ENCODE data around the gene ATPAF1. TPM values are rescaled to one million over a fixed set of nuclear protein-coding genes. Genes with fewer than 3 reads are reported as not detected.

ATPAF1 gene
- total RNA-seq, 3 donors from 2014 or later = 35.7 to 42.5 (median 39.3) TPM

DNA sequence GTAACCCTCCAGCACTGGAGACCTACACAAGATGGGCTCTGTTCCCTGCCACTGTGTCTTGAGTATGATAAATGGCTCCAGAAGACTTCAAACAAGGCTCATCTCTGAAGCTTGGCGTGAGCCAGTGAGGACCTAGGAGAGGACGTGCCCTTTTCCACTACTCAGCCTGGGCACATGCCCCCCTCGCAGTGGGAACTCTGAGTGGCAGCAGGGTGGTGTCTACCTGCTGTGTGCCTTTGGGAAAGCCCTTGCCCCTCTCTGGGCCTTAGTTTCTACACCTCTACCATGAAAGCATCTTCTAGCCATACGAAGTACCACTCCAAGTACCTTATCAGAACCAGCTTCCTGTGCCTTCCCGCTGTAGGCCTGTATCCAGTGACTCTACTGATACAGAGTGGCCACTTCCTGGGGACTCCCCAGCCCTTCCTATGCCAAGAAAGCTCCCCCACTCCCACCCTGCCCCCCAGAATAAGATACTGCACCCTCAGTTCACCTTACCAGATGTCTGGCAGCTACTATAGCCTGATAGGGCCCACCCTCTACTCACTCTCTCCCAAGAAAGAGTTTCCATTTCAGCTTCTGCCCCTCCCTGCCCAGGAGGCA is 48.4 kb downstream of the ATPAF1 start:
- Mint-ChIP-seq H3K9me3 (no peaks in the 10 kb centered on the region), H3K4me3 (no peak overlapping the region), H3K36me3 (ENCODE audit: insufficient read depth) (no peaks in the 10 kb centered on the region), H3K4me1 (ENCODE audit: low read depth) (peaks cover 27% of the 10 kb centered on the region), H3K27me3 (ENCODE audit: low read depth) (no peaks in the 10 kb centered on the region)
- no peak for ATAC-seq
- no peak for DNase-seq

DNA sequence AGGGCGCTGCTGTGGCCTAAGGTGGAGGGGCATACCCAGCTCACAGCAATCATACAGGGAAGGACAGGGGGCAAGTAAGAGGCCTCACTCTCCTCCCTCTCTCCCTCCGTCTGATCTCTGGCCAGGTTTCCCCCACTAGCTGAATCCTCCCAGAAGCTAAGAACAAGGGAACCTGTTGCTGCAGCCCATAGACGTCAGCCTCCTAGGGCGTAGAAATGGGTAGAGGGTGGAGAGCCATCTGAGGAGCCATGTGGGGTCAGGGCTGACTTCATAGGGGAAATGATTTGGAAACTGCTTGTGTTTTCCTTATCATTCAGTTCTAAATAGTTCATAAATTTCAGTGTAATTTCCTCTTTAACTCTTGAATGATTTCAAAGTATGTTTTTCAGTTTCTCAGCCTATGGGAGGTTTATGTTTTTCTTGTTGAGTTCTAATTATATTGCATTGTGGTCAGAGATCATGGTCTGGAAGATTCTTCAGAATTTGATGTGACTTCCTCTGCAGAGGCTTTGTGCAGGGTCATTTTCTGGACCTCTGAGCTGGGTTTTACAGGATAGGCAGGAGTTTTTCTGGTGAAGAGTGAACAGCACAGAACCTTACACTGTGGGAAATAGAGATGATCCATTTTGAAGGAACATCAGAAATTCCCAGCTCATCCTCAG is 49.3 kb downstream of the ATPAF1 start:
- no peak for DNase-seq
- H3K4me3 Mint-ChIP-seq = no peak overlapping the region
- peaks cover 36% of the 10 kb centered on the region for H3K4me1 Mint-ChIP-seq (ENCODE audit: low read depth)
- no peaks in the 10 kb centered on the region for H3K36me3 Mint-ChIP-seq (ENCODE audit: insufficient read depth)
- no peaks in the 10 kb centered on the region for H3K27me3 Mint-ChIP-seq (ENCODE audit: low read depth)
- ATAC-seq = no peak
- H3K9me3 Mint-ChIP-seq = no peaks in the 10 kb centered on the region

DNA sequence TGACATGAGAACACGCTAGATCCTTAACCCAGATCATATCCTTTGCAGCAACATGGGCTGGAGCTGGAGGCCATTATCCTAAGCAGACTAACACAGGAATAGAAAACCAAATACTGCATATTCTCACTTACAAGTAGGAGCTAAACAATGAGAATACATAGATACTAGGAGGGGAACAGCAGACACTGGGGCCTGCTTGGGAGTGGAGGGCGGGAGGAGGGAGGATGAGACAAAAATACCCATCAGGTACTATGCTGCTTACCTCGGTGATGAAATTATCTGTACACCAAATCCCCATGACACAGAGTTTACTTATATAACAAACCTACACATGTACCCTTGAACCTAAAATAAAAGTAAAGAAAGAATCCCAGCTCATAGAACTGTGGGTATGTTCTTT is 50.3 kb downstream of the ATPAF1 start:
- ATAC-seq (no peak), DNase-seq (no peak)
- H3K27me3 Mint-ChIP-seq (ENCODE audit: low read depth) = no peaks in the 10 kb centered on the region
- H3K36me3 Mint-ChIP-seq (ENCODE audit: insufficient read depth) = no peaks in the 10 kb centered on the region
- H3K4me1 Mint-ChIP-seq (ENCODE audit: low read depth) = peaks cover 44% of the 10 kb centered on the region
- no peaks in the 10 kb centered on the region for H3K9me3 Mint-ChIP-seq
- peak overlapping the region; percentile 90 for H3K4me3 Mint-ChIP-seq

DNA sequence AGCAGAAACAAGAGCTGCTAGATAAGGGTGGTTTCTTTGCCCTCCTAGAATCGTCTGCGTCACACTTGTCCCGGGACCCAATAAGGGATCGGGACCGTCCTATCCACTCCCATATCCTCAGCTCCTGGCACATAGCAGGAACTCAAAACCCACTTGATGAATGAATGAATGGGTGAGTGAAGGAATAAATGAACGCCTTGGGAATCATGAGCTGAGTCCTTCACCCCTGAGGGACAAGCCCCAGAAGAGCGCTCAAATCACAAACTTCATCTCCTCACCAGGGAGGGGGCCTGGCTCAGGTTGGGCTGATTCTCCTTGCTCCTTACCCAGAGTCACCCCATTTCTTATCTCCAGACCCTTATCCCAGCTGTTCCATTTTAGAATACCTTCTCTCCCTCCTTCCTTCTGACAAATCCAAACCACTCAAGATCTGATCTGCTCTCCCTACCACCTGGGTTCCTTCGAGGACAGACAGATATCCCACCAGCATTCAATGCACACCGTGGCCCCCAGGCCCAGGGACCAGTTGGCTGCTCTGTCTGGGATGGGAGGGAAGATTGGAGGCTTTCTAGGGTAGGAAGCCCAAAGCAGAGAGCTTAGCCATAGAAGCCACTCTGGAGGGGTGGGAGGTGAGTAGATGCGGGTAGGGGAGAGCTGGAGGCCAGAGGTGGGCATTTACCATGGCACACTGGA is 50.9 kb downstream of the ATPAF1 start:
- Mint-ChIP-seq H3K4me1 (ENCODE audit: low read depth) (peaks cover 48% of the 10 kb centered on the region), H3K27me3 (ENCODE audit: low read depth) (no peaks in the 10 kb centered on the region), H3K4me3 (peak overlapping the region; percentile 90), H3K36me3 (ENCODE audit: insufficient read depth) (no peaks in the 10 kb centered on the region), H3K9me3 (no peaks in the 10 kb centered on the region)
- no peak for DNase-seq
- no peak for ATAC-seq

DNA sequence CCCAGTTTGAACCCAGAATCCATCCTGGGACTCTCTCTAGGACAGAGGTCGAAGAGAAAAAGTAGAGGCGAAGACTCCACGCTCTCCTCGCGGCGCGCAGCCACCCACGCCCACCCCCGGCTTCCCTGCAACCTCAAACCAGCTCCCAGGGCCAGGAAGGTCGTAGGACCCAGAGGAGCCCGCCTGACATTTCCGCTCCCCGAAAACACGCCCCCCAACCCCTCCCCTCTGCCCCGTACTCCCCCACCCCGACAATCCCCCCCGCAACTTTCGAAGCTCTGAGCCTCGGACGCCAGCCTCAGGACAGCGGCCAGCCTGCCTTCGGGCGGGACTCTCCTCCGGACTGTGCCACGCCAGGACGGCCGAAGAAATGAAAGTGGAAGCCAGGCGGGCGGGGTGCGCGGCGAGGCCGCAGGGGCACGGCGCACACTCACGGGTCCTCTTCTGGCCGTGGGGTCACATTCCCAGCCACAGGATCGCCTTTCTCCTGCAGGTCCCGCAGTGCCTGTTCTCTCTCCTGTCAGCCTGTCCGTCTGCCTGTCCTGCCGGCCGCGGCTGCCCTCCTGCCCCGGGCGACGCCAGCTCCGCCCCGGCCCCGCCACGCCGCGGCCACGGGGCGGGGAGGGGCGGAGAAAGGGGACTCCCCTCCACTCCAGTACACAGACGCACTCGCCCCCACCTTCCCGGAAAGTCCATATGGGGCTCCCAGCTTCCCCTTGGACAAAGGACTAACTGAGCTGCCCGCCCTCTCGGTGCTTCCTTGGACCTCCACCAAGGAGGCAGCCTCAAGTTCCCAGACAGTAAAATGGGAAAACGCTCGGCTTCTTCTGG is 51.7 kb downstream of the ATPAF1 start, which contains the start of gene MOB3C:
Gene MOB3C (minus strand): TSS at position 535 of the 831 bp plus-strand sequence. CDS start 3,490 bp downstream, outside the sequence.
- Mint-ChIP-seq H3K4me1 (ENCODE audit: low read depth) (peaks cover 53% of the 10 kb centered on the region), H3K4me3 (peak within 1 kb of the TSS; percentile 90), H3K9me3 (no peaks in the 10 kb centered on the region), H3K36me3 (ENCODE audit: insufficient read depth) (no peaks in the 10 kb centered on the region), H3K27me3 (ENCODE audit: low read depth) (no peaks in the 10 kb centered on the region)
- DNase-seq (peak; percentile 77), ATAC-seq (peak; percentile 77 to 78)

DNA sequence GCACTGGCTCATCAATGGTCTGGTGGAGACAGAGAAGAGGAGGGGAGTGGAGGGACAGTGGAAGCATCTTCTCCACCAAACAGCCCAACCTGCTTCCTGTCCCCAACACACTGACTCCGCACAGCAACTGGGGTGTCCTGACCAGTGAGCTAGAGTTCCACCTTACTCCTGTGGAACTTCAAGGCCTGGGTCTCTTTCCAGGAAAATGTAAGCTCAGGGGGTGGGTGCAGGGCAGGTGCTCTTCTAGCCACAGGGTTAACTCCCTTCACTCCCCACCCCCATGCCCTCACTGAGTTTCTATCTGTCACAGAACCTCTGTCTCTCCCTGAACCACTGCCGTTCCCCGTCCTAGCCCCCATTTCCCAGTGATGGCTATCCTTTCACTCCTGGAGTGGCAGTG is 52.4 kb downstream of the ATPAF1 start:
- peak overlapping the region; percentile 90 for H3K4me3 Mint-ChIP-seq
- no peaks in the 10 kb centered on the region for H3K36me3 Mint-ChIP-seq (ENCODE audit: insufficient read depth)
- H3K27me3 Mint-ChIP-seq (ENCODE audit: low read depth) = no peaks in the 10 kb centered on the region
- peak; percentile 11 to 26 for ATAC-seq
- no peaks in the 10 kb centered on the region for H3K9me3 Mint-ChIP-seq
- H3K4me1 Mint-ChIP-seq (ENCODE audit: low read depth) = peaks cover 61% of the 10 kb centered on the region
- no peak for DNase-seq

DNA sequence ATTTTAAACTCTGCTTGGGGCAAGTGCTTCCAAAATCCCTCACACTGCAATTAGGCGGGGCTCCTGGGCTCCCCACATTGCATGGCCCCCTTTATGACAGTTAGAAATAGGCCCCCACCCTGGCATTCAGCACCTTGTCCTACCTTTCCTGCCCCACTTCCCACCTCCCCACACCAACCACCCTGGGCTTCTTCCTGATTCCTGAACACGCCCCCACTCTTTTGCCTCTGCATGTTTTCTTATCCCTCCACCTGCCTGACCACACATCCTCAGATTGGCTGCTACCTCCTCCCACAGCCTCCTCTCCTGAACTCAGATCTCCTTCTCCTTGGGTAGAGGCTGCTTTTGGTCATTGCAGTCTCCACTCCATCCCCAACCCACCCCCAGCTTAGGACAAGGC is 53.1 kb downstream of the ATPAF1 start:
- no peaks in the 10 kb centered on the region for H3K9me3 Mint-ChIP-seq
- DNase-seq = no peak
- ATAC-seq = no peak

DNA sequence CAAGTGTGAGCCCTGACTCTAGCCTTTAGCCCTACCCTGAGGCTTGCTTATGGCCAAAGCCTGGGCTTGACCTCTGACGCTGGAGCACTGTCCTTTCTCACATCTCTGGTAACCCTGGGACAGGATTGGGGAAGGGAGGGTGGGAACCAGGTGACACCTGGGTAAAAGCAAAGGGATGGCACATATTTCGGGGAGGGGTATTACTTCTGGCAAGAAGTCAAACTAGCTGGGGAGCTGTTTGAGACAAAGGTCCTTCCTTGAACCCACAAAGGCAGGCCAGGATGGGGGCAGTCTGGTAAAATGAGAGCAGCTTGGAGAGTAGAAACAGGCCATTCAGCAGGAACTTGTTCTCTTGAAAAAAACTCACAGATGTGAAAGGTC is 53.6 kb downstream of the ATPAF1 start:
- Mint-ChIP-seq H3K4me1 (ENCODE audit: low read depth) (peaks cover 64% of the 10 kb centered on the region), H3K4me3 (peak overlapping the region; percentile 49), H3K27me3 (ENCODE audit: low read depth) (no peaks in the 10 kb centered on the region), H3K9me3 (no peaks in the 10 kb centered on the region), H3K36me3 (ENCODE audit: insufficient read depth) (peaks cover 4% of the 10 kb centered on the region)
- no peak for ATAC-seq
- no peak for DNase-seq

More for the DNA sequence above, 53.1 kb downstream of the ATPAF1 start:
- Mint-ChIP-seq H3K4me3 (peak overlapping the region; percentile 90), H3K36me3 (ENCODE audit: insufficient read depth) (no peaks in the 10 kb centered on the region), H3K27me3 (ENCODE audit: low read depth) (no peaks in the 10 kb centered on the region), H3K4me1 (ENCODE audit: low read depth) (peaks cover 61% of the 10 kb centered on the region)

DNA sequence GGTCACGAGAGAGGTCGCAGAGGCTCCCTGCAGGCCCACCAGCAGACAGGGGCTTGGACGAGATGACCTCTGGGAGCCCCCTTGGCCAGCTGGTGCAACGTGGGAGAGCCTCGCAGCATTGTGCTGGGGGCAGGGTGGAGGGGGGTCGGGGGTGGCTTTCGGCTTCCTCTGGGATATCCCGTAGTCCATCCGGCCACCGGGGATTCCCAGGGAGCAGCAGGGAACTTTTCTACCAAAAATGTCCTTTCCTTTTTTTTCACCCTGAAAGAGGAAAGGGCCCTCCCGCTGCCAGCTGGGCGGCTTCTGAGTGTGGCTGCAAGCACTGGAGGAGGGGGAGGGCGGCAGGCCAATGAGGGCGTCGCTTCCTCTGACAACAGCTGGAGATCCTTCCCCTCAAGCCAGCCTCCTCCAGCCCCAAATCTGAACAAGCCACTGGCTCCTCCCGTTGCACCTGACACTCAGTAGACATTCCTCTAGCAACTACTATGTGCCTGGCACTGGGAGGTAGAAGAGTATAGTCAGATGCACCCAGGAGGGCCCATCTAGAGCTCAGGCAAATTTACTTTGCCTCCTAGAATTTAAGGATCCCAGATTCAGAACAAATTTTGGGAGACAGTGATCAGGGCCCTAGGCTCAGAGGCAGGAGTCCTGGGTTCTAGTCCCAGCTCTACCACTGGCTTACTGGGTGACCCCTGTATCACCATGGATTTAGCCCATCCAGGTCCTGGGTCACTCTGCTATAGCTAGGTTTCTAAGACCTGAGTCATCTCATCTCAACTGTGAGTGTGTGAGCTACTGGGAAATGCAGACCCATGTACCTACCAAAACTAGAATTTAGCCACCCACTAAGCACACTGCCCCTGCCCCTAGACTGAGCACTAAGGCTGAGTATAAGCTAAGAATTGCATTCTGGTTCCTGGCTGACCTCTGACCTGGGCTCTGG is 54.2 kb downstream of the ATPAF1 start:
- Mint-ChIP-seq H3K9me3 (no peaks in the 10 kb centered on the region), H3K36me3 (ENCODE audit: insufficient read depth) (peaks cover 10% of the 10 kb centered on the region), H3K4me1 (ENCODE audit: low read depth) (peaks cover 62% of the 10 kb centered on the region), H3K27me3 (ENCODE audit: low read depth) (no peaks in the 10 kb centered on the region), H3K4me3 (peak overlapping the region; percentile 49)
- ATAC-seq (peak; percentile 11 to 23), DNase-seq (no peak)

DNA sequence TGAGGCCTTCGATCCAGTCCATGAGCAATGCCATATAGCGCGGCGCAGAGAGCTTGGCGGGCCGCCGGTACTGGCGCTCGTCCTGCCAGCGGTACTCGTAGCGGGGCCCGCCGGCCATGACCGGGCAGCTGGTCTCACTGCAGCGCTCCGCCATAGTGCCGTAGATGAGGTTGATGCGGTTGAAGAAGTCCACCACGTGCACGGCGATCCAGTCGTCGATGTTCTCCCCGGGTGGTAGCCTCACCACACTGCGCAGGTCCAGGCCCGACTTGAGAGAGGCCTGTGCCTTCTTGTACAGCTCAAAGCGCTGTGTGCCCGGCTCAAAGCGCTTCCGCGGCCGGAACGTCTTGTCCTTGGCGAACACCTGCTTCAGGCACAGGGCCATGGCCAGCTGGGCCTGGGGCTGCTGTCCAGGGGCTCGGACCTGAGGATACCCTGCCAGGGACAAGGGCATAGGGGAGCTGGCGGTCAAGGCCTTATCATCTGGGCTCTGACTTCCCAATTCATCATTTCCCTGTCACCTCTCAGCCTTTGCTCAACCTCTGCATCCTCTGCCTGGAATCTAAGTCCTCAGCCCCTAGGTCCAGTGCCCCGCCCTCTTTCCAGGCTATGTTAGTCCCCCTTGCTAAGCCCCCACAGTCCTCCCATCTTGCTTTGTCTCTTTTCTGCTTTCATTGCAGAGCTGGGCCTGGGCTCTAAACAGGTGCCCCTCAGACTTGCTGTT is 55.1 kb downstream of the ATPAF1 start:
- DNase-seq = no peak
- Mint-ChIP-seq H3K27me3 (ENCODE audit: low read depth) (no peaks in the 10 kb centered on the region), H3K9me3 (no peaks in the 10 kb centered on the region), H3K4me3 (no peak overlapping the region), H3K4me1 (ENCODE audit: low read depth) (peaks cover 62% of the 10 kb centered on the region), H3K36me3 (ENCODE audit: insufficient read depth) (peaks cover 17% of the 10 kb centered on the region)
- ATAC-seq = no peak

DNA sequence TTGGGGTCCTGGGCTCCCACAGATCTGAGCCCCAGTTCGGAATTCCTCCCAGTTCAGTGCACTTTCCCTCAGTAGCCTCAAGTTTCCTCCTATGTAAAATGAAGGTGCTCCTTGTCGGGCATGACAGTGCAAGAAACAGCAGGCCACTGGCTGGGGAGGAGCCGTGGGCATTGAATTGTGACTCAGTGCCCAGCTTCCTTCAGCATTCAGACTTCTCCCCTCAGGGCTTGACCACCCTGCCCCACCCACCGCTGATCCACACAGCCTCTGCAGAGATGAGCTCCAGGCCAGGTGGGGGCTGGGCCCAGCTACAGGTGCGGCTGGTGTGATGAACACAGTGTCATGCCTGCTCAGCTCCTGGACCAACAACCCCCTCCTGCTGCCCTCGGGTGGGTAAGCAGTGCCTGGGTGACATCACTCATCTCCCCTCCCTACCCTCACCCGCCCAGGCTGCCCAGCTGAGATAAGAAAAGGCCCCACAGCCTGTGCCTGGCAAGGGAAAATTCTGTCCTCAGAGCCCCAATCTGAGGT is 56.4 kb downstream of the ATPAF1 start:
- no peak for DNase-seq
- no peaks in the 10 kb centered on the region for H3K9me3 Mint-ChIP-seq
- no peaks in the 10 kb centered on the region for H3K27me3 Mint-ChIP-seq (ENCODE audit: low read depth)
- H3K4me1 Mint-ChIP-seq (ENCODE audit: low read depth) = peaks cover 52% of the 10 kb centered on the region
- H3K36me3 Mint-ChIP-seq (ENCODE audit: insufficient read depth) = peaks cover 20% of the 10 kb centered on the region
- no peak overlapping the region for H3K4me3 Mint-ChIP-seq
- ATAC-seq = no peak

DNA sequence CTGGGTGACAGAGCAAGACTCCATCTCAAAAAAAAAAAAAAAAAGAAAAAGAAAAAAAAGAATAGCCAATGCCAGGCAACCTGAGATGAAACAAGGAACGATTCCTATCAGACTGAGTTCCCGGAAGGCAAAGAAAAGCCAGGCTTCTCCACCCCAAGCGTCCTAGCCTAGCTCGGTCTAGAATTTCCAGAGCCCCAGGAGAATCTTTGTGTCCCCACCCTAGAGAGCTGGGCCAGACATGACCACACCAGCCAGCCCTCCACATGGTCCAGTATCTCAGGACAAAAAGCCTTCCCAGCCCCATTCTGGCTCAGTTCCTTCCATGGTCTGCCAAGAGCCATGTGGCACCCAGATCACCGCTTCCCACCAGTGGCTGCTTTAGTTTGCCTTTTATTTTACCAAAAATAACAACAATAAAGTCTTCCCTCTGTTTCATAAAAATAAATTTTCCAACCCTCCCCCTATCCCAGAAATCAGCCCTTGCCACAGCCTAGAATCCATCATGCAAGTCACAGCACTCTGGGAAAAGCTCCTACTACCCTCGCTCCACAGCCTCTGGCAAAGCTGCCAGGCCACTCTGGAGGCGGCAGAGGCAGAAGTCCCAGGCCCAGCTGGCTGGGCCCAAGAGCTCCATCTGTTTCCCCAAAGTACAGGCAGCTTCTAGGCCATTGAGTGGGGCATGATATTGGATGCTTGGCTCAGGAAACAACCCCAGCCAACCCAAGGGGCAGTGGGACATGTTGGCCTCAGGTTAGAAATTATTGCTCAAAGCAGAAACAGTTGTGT is 60.6 kb downstream of the ATPAF1 start:
- DNase-seq = no peak
- H3K27me3 Mint-ChIP-seq (ENCODE audit: low read depth) = no peaks in the 10 kb centered on the region
- peaks cover 20% of the 10 kb centered on the region for H3K36me3 Mint-ChIP-seq (ENCODE audit: insufficient read depth)
- H3K9me3 Mint-ChIP-seq = no peaks in the 10 kb centered on the region
- H3K4me3 Mint-ChIP-seq = no peak overlapping the region
- H3K4me1 Mint-ChIP-seq (ENCODE audit: low read depth) = peaks cover 54% of the 10 kb centered on the region
- ATAC-seq = no peak

All from activated T-cell treated with anti-CD3 and anti-CD28 coated beads, Interleukin-2, amount 50 U/mL, for 4 hours (primary cell).